Mesothelial cell of epicardium (in vitro differentiated cells): ENCODE data around the gene UBC. TPM values are rescaled to one million over a fixed set of nuclear protein-coding genes. Genes with fewer than 3 reads are reported as not detected.

ENCODE experiments used
- DNase-seq, 2 experiments: peaks; one replicate each; pipeline ENCODE4 v3.0.0; 2021; ENCODE audit warnings: low spot score in 2 of 2; ENCODE audit not compliant: unreplicated experiment in 2 of 2
- H3K27ac Mint-ChIP-seq: 2 replicates; pipeline ENCODE4 v1.8.0; 2021; ENCODE audit warnings: mixed read lengths
- H3K27me3 Mint-ChIP-seq: 2 replicates; pipeline ENCODE4 v1.8.0; 2021; ENCODE audit warnings: low read depth, mixed read lengths
- H3K36me3 Mint-ChIP-seq: 2 replicates; pipeline ENCODE4 v1.8.0; 2021; ENCODE audit warnings: mixed read lengths
- H3K4me1 Mint-ChIP-seq: 2 replicates; pipeline ENCODE4 v1.8.0; 2021; ENCODE audit warnings: mixed read lengths
- H3K4me3 Mint-ChIP-seq: 2 replicates; pipeline ENCODE4 v1.8.0; 2021; ENCODE audit warnings: mild to moderate bottlenecking, moderate library complexity, mixed read lengths
- H3K9me3 Mint-ChIP-seq: 2 replicates; pipeline ENCODE4 v1.8.0; 2021; ENCODE audit warnings: mixed read lengths
- total RNA-seq: library from RNA; stranded (reverse); gene quantifications from 3 replicates; pipeline ENCODE4 v1.2.1, GENCODE V29; 2021
- TF ChIP-seq, protein P1 (sequence below): fragments of 200-600 bp; sonication (generic); IDR thresholded peaks from one replicate; pipeline ENCODE4 v1.5.0; 2021; ENCODE audit warnings: antibody characterized with exemption; ENCODE audit not compliant: unreplicated experiment

UBC gene
- total RNA-seq, result 718 to 741 TPM (median 720 TPM) in 3 replicates

DNA sequence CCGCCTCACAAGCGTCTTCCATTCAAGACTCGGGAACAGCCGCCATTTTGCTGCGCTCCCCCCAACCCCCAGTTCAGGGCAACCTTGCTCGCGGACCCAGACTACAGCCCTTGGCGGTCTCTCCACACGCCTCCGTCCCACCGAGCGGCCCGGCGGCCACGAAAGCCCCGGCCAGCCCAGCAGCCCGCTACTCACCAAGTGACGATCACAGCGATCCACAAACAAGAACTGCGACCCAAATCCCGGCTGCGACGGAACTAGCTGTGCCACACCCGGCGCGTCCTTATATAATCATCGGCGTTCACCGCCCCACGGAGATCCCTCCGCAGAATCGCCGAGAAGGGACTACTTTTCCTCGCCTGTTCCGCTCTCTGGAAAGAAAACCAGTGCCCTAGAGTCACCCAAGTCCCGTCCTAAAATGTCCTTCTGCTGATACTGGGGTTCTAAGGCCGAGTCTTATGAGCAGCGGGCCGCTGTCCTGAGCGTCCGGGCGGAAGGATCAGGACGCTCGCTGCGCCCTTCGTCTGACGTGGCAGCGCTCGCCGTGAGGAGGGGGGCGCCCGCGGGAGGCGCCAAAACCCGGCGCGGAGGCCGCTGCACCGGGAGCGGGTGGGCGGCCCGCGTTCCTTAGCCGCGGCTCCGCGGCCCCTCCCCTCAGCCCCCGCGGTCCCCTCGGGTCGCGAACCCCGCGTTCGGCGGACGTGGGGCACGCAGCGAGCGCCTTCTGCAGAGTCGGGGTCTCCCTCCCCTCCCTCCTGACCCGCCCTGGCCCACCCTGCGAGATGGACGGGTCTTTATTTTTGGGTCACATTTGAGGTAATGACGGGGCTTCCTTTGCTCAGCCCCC lies at the start of gene UBC:
Gene UBC (minus strand): TSS at position 259 of the 847 bp plus-strand sequence. CDS start 879 bp downstream, outside the sequence.
- Mint-ChIP-seq H3K4me3 (peak within 1 kb of the TSS; percentile 99), H3K4me1 (peaks cover 78% of the 10 kb centered on the region), H3K27me3 (no peaks in the 10 kb centered on the region), H3K27ac (peak within 1 kb of the TSS; percentile 100), H3K36me3 (peaks cover 32% of the 10 kb centered on the region), H3K9me3 (no peaks in the 10 kb centered on the region)
- TF ChIP-seq, protein P1, sequence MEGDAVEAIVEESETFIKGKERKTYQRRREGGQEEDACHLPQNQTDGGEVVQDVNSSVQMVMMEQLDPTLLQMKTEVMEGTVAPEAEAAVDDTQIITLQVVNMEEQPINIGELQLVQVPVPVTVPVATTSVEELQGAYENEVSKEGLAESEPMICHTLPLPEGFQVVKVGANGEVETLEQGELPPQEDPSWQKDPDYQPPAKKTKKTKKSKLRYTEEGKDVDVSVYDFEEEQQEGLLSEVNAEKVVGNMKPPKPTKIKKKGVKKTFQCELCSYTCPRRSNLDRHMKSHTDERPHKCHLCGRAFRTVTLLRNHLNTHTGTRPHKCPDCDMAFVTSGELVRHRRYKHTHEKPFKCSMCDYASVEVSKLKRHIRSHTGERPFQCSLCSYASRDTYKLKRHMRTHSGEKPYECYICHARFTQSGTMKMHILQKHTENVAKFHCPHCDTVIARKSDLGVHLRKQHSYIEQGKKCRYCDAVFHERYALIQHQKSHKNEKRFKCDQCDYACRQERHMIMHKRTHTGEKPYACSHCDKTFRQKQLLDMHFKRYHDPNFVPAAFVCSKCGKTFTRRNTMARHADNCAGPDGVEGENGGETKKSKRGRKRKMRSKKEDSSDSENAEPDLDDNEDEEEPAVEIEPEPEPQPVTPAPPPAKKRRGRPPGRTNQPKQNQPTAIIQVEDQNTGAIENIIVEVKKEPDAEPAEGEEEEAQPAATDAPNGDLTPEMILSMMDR, result no peak
- peak; percentile 80 to 93 for DNase-seq

DNA sequence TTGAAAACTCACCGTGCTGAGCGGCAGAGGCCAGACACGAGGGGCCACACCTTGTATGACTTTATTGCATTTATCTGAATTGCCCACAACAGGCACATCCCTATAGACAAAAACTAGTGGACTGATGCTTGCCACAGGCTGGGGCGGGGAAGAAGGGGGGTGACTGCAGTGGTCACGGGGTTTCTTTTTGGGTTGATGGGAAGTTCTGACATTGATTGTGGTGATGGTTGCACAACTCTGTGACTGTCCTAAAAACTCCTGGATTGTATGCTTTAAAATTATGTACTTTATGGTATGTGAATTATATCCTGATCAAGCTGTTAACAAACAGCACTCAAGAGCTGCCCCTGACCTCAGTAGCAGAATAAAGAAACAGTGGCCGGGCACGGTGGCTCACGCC lies 48.8 kb upstream of the UBC start:
- Mint-ChIP-seq H3K9me3 (no peaks in the 10 kb centered on the region), H3K36me3 (peaks cover 31% of the 10 kb centered on the region), H3K4me1 (no peaks in the 10 kb centered on the region), H3K4me3 (no peak overlapping the region), H3K27me3 (no peaks in the 10 kb centered on the region), H3K27ac (no peak overlapping the region)
- TF ChIP-seq, protein P1, result no peak
- DNase-seq, result no peak

DNA sequence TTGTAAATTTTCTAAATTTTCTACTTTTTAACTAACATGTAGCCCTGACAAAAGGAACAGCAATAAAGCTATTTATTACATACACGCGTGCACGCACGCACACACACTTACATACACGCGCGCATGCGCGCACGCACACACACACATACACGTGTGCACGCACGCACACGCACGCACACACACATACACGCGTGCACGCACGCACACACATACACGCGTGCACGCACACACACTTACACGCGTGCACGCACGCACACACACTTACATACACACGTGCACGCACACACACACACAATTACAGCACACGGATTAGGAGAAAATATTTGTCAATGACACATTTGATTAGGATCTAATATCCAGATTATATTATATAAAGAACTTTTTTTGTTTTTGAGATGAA lies 46.6 kb upstream of the UBC start:
- Mint-ChIP-seq H3K27ac (no peak overlapping the region), H3K9me3 (no peaks in the 10 kb centered on the region), H3K4me1 (no peaks in the 10 kb centered on the region), H3K4me3 (no peak overlapping the region), H3K27me3 (no peaks in the 10 kb centered on the region), H3K36me3 (peaks cover 33% of the 10 kb centered on the region)
- TF ChIP-seq, protein P1, result no peak
- no peak for DNase-seq

DNA sequence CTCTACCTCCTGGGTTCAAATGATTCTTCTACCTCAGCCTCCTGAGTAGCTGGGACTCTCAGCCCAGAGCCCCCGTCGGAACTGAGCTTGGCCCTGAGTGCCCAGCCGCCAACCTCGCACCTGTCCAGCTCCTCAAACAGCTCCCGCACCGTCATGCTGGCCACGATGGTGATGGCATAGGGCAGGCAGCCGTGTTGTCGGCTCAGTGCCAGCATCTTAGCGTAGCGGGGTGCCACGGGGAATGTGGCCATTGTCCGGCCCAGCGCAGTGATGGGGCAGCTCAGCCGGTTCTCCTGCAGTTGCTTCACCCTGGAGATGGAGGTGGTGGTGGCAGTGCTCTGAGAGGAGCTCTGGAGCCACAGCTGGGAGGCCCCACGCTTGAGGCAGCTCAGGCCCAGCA lies 42.1 kb upstream of the UBC start:
- peaks cover 33% of the 10 kb centered on the region for H3K36me3 Mint-ChIP-seq
- no peaks in the 10 kb centered on the region for H3K4me1 Mint-ChIP-seq
- H3K27ac Mint-ChIP-seq, result no peak overlapping the region
- TF ChIP-seq, protein P1, result no peak
- no peaks in the 10 kb centered on the region for H3K9me3 Mint-ChIP-seq
- H3K4me3 Mint-ChIP-seq, result no peak overlapping the region
- no peaks in the 10 kb centered on the region for H3K27me3 Mint-ChIP-seq
- DNase-seq, result no peak

DNA sequence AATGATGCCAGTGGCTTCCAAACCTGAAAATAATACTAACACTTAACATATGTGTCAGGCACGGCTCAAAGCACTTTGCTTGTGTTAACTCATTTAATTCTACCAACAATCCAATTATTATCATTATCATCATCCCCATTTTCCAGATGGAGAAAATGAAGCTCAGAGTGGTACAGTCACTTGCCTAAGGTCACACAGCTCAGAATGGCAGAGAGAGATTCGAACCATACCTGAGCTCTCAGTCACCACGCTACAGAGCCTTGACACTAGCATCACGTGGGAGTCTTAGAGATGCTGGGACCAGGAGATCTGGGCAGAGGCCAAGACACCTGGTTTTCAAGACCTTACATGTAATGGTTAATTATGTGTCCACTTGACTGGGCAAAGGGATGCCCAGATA lies 40.3 kb upstream of the UBC start:
- H3K27ac Mint-ChIP-seq, result no peak overlapping the region
- H3K36me3 Mint-ChIP-seq, result peaks cover 35% of the 10 kb centered on the region
- H3K27me3 Mint-ChIP-seq, result no peaks in the 10 kb centered on the region
- no peak for DNase-seq
- H3K9me3 Mint-ChIP-seq, result no peaks in the 10 kb centered on the region
- TF ChIP-seq, protein P1, result no peak
- H3K4me1 Mint-ChIP-seq, result no peaks in the 10 kb centered on the region
- no peak overlapping the region for H3K4me3 Mint-ChIP-seq
